ENCODE data around the gene DAP.
"Not testable (repeated sequence)": the region's sequence is repeated elsewhere in the genome, so short reads cannot be mapped to it uniquely, and the experiment has no call there.

DAP gene

DNA sequence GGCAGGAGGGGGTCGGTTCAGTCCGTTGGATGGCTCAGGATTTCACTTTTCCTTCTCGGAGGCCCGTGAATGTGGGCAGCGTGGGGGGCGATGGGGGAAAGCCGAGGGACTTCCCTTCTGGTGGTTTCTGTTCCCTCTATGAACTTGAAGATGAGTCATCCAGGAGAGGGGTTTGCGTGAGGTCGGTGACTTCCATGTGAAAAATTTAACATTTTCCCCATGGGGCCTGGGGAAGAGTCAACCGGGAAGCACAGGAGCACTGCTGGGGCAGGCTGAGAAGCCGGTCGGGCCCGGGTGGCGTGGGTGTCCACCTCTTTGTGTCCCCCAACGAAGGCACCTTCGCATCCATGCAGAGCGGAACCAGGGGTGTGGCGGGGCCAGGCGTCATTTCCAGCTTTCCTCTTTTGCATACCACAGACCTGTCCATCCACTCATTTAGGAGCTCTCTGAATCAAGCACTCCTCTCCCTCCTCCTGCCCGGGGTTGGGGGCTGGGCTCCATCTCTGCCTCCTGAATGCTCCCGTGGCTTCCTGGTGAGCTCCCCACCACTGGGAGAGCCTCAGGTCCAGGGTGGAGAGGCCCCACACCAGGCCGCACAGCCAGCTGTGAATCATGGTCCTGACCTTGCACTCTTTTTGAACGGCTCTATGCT, 128.8 kb downstream of the DAP start:
- DNase-seq (ENCODE audit: low read depth) = no peak

DNA sequence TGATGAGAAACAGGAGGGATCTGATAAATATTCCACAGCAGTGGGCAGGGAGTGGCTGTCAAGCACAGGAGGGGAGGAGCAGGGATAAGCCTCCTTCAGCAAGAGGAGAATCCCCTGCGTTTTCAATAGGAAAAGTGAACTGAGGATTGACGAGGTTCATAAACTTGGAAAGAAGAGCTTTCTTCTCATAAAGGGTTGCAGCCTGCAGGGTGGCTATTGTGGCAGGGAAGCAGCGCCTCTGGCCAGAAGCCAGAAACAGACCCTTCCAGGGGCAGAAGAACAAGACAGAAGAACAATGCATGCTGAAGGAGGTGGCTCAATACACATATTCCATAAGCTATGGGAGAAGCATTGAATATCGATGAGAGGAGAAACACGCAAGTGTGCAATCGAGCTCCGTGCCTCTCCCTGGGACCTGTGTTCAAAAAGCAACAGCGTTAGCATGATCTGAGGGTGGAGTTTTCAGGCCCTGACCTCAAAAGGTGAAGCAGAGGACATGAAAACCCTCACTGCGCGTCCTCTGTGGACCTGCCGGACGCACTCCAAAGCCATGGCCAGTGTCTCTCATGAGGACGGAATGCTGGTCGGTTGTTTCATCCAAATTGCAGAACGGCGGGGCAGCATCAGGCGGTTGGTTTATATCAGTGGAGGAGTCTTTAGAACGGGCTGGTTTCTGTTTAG, 129.6 kb downstream of the DAP start:
- no peak for DNase-seq (ENCODE audit: low read depth)

DNA sequence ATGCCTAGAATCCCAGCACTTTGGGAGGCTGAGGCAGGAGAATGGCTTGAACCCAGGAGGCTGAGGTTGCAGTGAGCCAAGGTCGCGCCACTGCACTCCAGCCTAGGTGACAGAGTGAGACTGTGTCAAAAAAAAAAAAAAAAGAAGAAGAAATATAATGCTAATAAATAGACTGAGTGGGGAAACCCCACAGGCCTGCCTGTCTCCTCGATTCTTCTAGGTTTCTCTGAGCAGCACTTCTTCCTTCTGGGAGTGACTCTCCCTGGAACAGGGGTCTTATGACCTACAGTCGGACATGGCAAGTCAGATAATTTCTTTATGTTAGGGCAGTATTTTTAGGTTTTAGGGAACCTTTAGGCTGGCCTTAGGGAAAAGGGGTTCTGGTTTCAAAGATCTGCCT, 130.3 kb downstream of the DAP start:
- not testable (repeated sequence) for DNase-seq (ENCODE audit: low read depth)

DNA sequence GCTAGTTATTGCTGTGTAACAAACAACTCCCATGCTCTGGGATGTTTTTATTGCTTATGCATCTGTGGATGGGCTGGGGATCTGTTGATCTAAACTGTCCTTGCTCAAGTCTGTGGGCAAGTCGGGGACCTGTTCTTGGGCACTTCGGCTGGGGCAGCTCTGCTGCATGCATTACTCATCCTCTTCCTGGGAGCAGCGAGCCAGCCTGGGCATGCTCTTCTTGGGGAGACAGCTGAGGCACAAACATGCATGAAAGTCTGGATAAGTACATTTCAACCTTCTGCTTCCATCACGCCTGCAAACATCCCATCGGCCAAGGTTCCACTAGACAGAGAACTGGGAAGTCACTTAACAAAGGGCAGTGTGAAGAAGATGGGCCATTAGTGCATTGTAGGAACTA, 130.9 kb downstream of the DAP start:
- DNase-seq (ENCODE audit: low read depth) = no peak

DNA sequence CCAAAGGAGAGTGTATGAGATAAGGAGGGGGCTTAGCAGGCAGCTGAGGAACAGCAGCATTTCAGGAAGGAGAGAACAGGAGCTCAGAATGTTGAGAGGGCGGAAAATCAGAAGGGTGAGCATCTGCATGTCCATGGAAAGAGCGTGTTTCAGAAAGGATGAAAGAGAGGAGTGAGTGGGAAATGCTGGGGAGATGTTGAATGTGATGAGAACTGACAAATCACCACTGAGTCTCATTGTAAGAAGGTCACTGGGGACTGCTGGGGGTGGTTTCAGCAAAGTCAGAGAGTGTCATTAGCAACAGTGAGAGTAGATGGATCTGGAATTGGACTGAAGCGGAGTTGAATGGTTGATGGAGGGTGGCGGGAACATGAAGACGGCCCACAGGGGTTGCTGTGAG, 131.4 kb downstream of the DAP start:
- no peak for DNase-seq (ENCODE audit: low read depth)

Measured in stromal cell of bone marrow (primary cell).